ENCODE measurements around the gene POU2AF3.

DNA sequence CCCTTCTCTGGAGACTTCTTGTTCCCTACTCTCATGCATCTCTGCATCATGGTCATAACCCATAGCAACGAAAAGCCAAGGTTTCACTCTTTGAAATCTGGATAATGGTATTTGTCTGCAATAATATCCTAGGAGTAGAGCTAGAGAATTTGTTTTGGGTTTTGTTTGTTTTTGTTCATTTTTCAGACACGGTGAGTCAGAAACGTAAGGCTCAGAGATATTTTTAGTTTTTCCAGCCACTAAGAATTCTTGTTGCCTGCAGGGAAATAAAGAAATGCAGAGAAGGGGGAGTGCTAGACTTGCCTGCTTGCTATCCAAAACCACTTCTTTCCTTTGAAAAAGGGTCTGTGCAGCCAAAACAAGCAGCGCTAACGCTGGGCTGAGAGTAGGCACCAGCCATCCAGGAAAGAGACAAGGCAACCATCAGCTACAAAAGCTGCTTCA is 26.0 kb downstream of the POU2AF3 start:
- TF ChIP-seq, protein P1, sequence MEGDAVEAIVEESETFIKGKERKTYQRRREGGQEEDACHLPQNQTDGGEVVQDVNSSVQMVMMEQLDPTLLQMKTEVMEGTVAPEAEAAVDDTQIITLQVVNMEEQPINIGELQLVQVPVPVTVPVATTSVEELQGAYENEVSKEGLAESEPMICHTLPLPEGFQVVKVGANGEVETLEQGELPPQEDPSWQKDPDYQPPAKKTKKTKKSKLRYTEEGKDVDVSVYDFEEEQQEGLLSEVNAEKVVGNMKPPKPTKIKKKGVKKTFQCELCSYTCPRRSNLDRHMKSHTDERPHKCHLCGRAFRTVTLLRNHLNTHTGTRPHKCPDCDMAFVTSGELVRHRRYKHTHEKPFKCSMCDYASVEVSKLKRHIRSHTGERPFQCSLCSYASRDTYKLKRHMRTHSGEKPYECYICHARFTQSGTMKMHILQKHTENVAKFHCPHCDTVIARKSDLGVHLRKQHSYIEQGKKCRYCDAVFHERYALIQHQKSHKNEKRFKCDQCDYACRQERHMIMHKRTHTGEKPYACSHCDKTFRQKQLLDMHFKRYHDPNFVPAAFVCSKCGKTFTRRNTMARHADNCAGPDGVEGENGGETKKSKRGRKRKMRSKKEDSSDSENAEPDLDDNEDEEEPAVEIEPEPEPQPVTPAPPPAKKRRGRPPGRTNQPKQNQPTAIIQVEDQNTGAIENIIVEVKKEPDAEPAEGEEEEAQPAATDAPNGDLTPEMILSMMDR (IDR thresholded peaks at IDR 0.05) = no peak
- no peak for TF ChIP-seq POLR2AphosphoS5 (IDR thresholded peaks at IDR 0.05; ENCODE audit: low read depth, low read length)
- no peak for TF ChIP-seq MXI1 (IDR thresholded peaks at IDR 0.05; ENCODE audit: low read depth, low read length)
- no peak for TF ChIP-seq EZH2phosphoT487 (IDR thresholded peaks at IDR 0.05; ENCODE audit: borderline replicate concordance, low read depth)
- no peak for TF ChIP-seq EP300 (IDR thresholded peaks at IDR 0.05; ENCODE audit: borderline replicate concordance in 1 of 2, low read depth in 1 of 2, low read length in 1 of 2)
- no peak for TF ChIP-seq GABPA (IDR thresholded peaks at IDR 0.05; ENCODE audit: low read depth)
- TF ChIP-seq, protein P2, sequence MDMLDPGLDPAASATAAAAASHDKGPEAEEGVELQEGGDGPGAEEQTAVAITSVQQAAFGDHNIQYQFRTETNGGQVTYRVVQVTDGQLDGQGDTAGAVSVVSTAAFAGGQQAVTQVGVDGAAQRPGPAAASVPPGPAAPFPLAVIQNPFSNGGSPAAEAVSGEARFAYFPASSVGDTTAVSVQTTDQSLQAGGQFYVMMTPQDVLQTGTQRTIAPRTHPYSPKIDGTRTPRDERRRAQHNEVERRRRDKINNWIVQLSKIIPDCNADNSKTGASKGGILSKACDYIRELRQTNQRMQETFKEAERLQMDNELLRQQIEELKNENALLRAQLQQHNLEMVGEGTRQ (IDR thresholded peaks at IDR 0.05; ENCODE audit: borderline replicate concordance, low read depth, low read length) = no peak
- TF ChIP-seq MAX (IDR thresholded peaks at IDR 0.05; ENCODE audit: low read depth) = no peak
- TF ChIP-seq, protein P3, sequence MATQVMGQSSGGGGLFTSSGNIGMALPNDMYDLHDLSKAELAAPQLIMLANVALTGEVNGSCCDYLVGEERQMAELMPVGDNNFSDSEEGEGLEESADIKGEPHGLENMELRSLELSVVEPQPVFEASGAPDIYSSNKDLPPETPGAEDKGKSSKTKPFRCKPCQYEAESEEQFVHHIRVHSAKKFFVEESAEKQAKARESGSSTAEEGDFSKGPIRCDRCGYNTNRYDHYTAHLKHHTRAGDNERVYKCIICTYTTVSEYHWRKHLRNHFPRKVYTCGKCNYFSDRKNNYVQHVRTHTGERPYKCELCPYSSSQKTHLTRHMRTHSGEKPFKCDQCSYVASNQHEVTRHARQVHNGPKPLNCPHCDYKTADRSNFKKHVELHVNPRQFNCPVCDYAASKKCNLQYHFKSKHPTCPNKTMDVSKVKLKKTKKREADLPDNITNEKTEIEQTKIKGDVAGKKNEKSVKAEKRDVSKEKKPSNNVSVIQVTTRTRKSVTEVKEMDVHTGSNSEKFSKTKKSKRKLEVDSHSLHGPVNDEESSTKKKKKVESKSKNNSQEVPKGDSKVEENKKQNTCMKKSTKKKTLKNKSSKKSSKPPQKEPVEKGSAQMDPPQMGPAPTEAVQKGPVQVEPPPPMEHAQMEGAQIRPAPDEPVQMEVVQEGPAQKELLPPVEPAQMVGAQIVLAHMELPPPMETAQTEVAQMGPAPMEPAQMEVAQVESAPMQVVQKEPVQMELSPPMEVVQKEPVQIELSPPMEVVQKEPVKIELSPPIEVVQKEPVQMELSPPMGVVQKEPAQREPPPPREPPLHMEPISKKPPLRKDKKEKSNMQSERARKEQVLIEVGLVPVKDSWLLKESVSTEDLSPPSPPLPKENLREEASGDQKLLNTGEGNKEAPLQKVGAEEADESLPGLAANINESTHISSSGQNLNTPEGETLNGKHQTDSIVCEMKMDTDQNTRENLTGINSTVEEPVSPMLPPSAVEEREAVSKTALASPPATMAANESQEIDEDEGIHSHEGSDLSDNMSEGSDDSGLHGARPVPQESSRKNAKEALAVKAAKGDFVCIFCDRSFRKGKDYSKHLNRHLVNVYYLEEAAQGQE (IDR thresholded peaks at IDR 0.05; ENCODE audit: low read depth, low read length) = no peak
- TF ChIP-seq ZBTB33 (IDR thresholded peaks at IDR 0.05; ENCODE audit: borderline replicate concordance, low read depth) = no peak
- TF ChIP-seq RXRA (IDR thresholded peaks at IDR 0.05; ENCODE audit: borderline replicate concordance, low read depth) = no peak

All from SK-N-SH (cell line).